ENCODE results near the gene PVR.

DNA sequence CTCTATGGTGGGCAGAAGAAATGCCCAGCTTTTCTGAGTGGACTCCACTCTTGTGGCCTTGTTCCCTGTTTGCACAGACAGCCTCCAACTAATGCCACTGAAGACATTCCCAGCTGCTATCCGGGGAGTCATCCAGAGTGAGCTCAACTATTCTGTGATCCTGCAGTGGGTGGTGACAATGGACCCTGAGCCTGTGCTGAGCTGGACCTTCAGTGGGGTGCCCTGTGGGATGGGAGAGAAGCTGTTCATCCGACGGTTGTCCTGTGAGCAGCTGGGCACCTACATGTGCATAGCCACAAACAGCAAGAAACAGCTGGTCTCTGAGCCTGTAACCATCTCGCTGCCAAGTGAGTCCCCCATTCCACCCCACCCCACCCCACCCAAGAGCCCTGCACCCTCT is 20.1 kb upstream of the PVR start:
- TF ChIP-seq CTCF (IDR thresholded peaks at IDR 0.05) (no peak), POLR2A (IDR thresholded peaks at IDR 0.05) (no peak)

Measured in adrenal gland (tissue), 5 donors.